HUES64 (cell line): Measurements from ENCODE around the gene FAM3C. TPM values are rescaled to one million over a fixed set of nuclear protein-coding genes. Genes with fewer than 3 reads are reported as not detected.
"Not testable (repeated sequence)": the region's sequence is repeated elsewhere in the genome, so short reads cannot be mapped to it uniquely, and the experiment has no call there.

ENCODE experiments used
- H3K27ac ChIP-seq: 2 replicates; pipeline ENCODE4 v1.7.0; 2013; ENCODE audit warnings: low read depth, low read length, inconsistent platforms
- H3K27me3 ChIP-seq: 2 replicates; pipeline ENCODE4 v1.6.1; 2013; ENCODE audit warnings: mild to moderate bottlenecking, low read length; ENCODE audit not compliant: insufficient read depth
- H3K36me3 ChIP-seq: 2 replicates; pipeline ENCODE4 v1.6.1; 2013; ENCODE audit warnings: mild to moderate bottlenecking, low read length; ENCODE audit not compliant: insufficient read depth
- H3K4me1 ChIP-seq: 2 replicates; pipeline ENCODE4 v1.6.1; 2013; ENCODE audit warnings: mild to moderate bottlenecking, low read length, moderate library complexity; ENCODE audit not compliant: insufficient read depth
- H3K4me3 ChIP-seq: 2 replicates; pipeline ENCODE4 v1.5.1; 2013; ENCODE audit warnings: mild to moderate bottlenecking, low read length, moderate library complexity
- H3K9ac ChIP-seq: 2 replicates; pipeline ENCODE4 v1.6.1; 2013; ENCODE audit warnings: mild to moderate bottlenecking, low read depth, low read length
- H3K9me3 ChIP-seq: 2 replicates; pipeline ENCODE4 v1.6.1; 2013; ENCODE audit warnings: low read depth, low read length; ENCODE audit not compliant: insufficient read depth
- WGBS: fragments of 150-250, 120-280 bp; methylation state at CpG from one replicate; pipeline ENCODE4 v1.1.7; 2013; ENCODE audit warnings: missing lambda C conversion rate; 5-methylcytosine and 5-hydroxymethylcytosine counted together
- polyA plus RNA-seq, 2 experiments: library from polyadenylated mRNA; stranded (reverse); fragments of 50-300 nt; gene quantifications; one replicate each; pipeline ENCODE4 v1.2.3, GENCODE V29; 2013

FAM3C gene
- 47.5 TPM for polyA plus RNA-seq (2013, experiment 1 of 2)
- polyA plus RNA-seq (2013, experiment 2 of 2) = 56.0 TPM

GRCh38 chr7:121395961-121396757 is at the start of gene FAM3C:
Gene FAM3C (minus strand): TSS chr7:121396308. CDS start chr7:121382969, 13,339 bp downstream.
- H3K4me1 ChIP-seq = peaks cover 13% of the 10 kb centered on the region

GRCh38 chr7:121442845-121443244 is 46.7 kb upstream of the FAM3C start:
- Histone ChIP-seq H3K4me3 (no peak overlapping the region), H3K4me1 (peaks cover 11% of the 10 kb centered on the region)

More at GRCh38 chr7:121395961-121396757, at the start of gene FAM3C:
- peak within 1 kb of the TSS; percentile 94 for H3K4me3 ChIP-seq
- H3K36me3 ChIP-seq = peaks cover 17% of the 10 kb centered on the region; the same call in 1 of the 2 replicates
- no peaks in the 10 kb centered on the region for H3K27me3 ChIP-seq
- no peaks in the 10 kb centered on the region for H3K9me3 ChIP-seq
- 2% methylated on average over 85 of the region's 85 CpGs for WGBS
- H3K9ac ChIP-seq = peak within 1 kb of the TSS; percentile 93
- H3K27ac ChIP-seq = peak within 1 kb of the TSS; percentile 86

GRCh38 chr7:121440857-121441503 is 44.9 kb upstream of the FAM3C start:
- no peaks in the 10 kb centered on the region for H3K36me3 ChIP-seq
- WGBS = 90% methylated on average over 18 of the region's 18 CpGs
- H3K27ac ChIP-seq = no peak overlapping the region
- H3K9ac ChIP-seq = no peak overlapping the region
- H3K9me3 ChIP-seq = no peaks in the 10 kb centered on the region
- H3K27me3 ChIP-seq = no peaks in the 10 kb centered on the region
- H3K4me1 ChIP-seq = peaks cover 17% of the 10 kb centered on the region
- H3K4me3 ChIP-seq = no peak overlapping the region

More at GRCh38 chr7:121442845-121443244, 46.7 kb upstream of the FAM3C start:
- no peak overlapping the region for H3K27ac ChIP-seq
- no peaks in the 10 kb centered on the region for H3K27me3 ChIP-seq
- no peak overlapping the region for H3K9ac ChIP-seq
- no peaks in the 10 kb centered on the region for H3K9me3 ChIP-seq
- WGBS = 43% methylated on average over 1 of the region's 2 CpGs
- H3K36me3 ChIP-seq = no peaks in the 10 kb centered on the region

GRCh38 chr7:121438043-121438955 is 42.2 kb upstream of the FAM3C start:
- H3K4me3 ChIP-seq = peak overlapping the region; percentile 19; the same call in 1 of the 2 replicates
- H3K27me3 ChIP-seq, H3K9me3 ChIP-seq, H3K36me3 ChIP-seq: not testable (repeated sequence)
- 9% methylated on average over 12 of the region's 12 CpGs for WGBS
- H3K9ac ChIP-seq = peak overlapping the region; percentile 45; the same call in 1 of the 2 replicates
- peaks cover 17% of the 10 kb centered on the region for H3K4me1 ChIP-seq
- peak overlapping the region; percentile 44; the same call in 1 of the 2 replicates for H3K27ac ChIP-seq

GRCh38 chr7:121437470-121437869 is 41.4 kb upstream of the FAM3C start:
- no peaks in the 10 kb centered on the region for H3K9me3 ChIP-seq
- H3K36me3 ChIP-seq = no peaks in the 10 kb centered on the region
- no peak overlapping the region for H3K4me3 ChIP-seq
- H3K9ac ChIP-seq = no peak overlapping the region
- peaks cover 17% of the 10 kb centered on the region for H3K4me1 ChIP-seq
- WGBS = 87% methylated on average over 6 of the region's 6 CpGs
- H3K27me3 ChIP-seq = no peaks in the 10 kb centered on the region
- H3K27ac ChIP-seq = no peak overlapping the region

- Histone ChIP-seq H3K9ac (no peak overlapping the region), H3K4me3 (no peak overlapping the region), H3K4me1 (peaks cover 17% of the 10 kb centered on the region), H3K9me3 (no peaks in the 10 kb centered on the region), H3K36me3 (no peaks in the 10 kb centered on the region), H3K27ac (0 out of 2 replicates have a peak overlapping the region, but pooled peaks have one; percentile 41), H3K27me3 (no peaks in the 10 kb centered on the region)
- WGBS = 73% methylated on average over 7 of the region's 7 CpGs
These were observed 40.6 kb upstream of the FAM3C start for GRCh38 chr7:121436688-121437087.

- WGBS = 88% methylated on average over 1 of the region's 1 CpG
- H3K9ac ChIP-seq = no peak overlapping the region
- no peaks in the 10 kb centered on the region for H3K9me3 ChIP-seq
- no peak overlapping the region for H3K27ac ChIP-seq
- H3K4me3 ChIP-seq = no peak overlapping the region
- H3K36me3 ChIP-seq = no peaks in the 10 kb centered on the region
- peaks cover 17% of the 10 kb centered on the region for H3K4me1 ChIP-seq
- no peaks in the 10 kb centered on the region for H3K27me3 ChIP-seq
These were observed 40.0 kb upstream of the FAM3C start for GRCh38 chr7:121436136-121436535.

- Histone ChIP-seq H3K4me3 (no peak overlapping the region), H3K36me3 (no peaks in the 10 kb centered on the region), H3K9me3 (no peaks in the 10 kb centered on the region), H3K9ac (no peak overlapping the region), H3K27me3 (no peaks in the 10 kb centered on the region), H3K27ac (no peak overlapping the region), H3K4me1 (peaks cover 16% of the 10 kb centered on the region)
- WGBS = 90% methylated on average over 2 of the region's 2 CpGs
These were observed 37.7 kb upstream of the FAM3C start for GRCh38 chr7:121433775-121434174.

GRCh38 chr7:121432486-121432885 is 36.4 kb upstream of the FAM3C start:
- 100% methylated on average over 4 of the region's 4 CpGs for WGBS
- H3K36me3 ChIP-seq, H3K9ac ChIP-seq, H3K4me3 ChIP-seq, H3K4me1 ChIP-seq, H3K27ac ChIP-seq, H3K27me3 ChIP-seq, H3K9me3 ChIP-seq: not testable (repeated sequence)

GRCh38 chr7:121431996-121432395 is 35.9 kb upstream of the FAM3C start:
- H3K27ac ChIP-seq = no peak overlapping the region
- no peaks in the 10 kb centered on the region for H3K27me3 ChIP-seq
- no peak overlapping the region for H3K9ac ChIP-seq
- H3K9me3 ChIP-seq = no peaks in the 10 kb centered on the region
- H3K4me1 ChIP-seq = peaks cover 1% of the 10 kb centered on the region; the same call in 1 of the 2 replicates
- WGBS = 93% methylated on average over 2 of the region's 2 CpGs
- H3K36me3 ChIP-seq = no peaks in the 10 kb centered on the region
- no peak overlapping the region for H3K4me3 ChIP-seq
